Neural cell (in vitro differentiated cells): ENCODE results near the gene NGFR.

Experiments used
- EP300 ChIP-seq: fragments of 450-650 bp; conservative IDR thresholded peaks from 2 replicates; pipeline ENCODE4 v1.6.1; 2014; ENCODE audit warnings: antibody characterized with exemption, mild to moderate bottlenecking, moderate library complexity; ENCODE audit not compliant: poor library complexity, severe bottlenecking
- EZH2 ChIP-seq: fragments of 200-600, 300-800 bp; shearing (Covaris generic), sonication (generic); IDR thresholded peaks from 2 replicates; pipeline ENCODE4 v1.6.1; 2014; ENCODE audit warnings: antibody characterized with exemption, low read length, borderline replicate concordance, mild to moderate bottlenecking; ENCODE audit not compliant: insufficient read depth, poor library complexity, severe bottlenecking
- MXI1 ChIP-seq: fragments of 450-650 bp; conservative IDR thresholded peaks from 2 replicates; pipeline ENCODE4 v1.6.1; 2014; ENCODE audit warnings: antibody characterized with exemption, mild to moderate bottlenecking; ENCODE audit not compliant: poor library complexity, severe bottlenecking
- POLR2AphosphoS5 ChIP-seq: IDR thresholded peaks from 2 replicates; pipeline ENCODE4 v1.6.1; 2012
- SMC3 ChIP-seq: fragments of 450-650 bp; conservative IDR thresholded peaks from 2 replicates; pipeline ENCODE4 v1.6.1; 2014; ENCODE audit warnings: antibody characterized with exemption, mild to moderate bottlenecking, moderate library complexity; ENCODE audit not compliant: poor library complexity
- TAF1 ChIP-seq: IDR thresholded peaks from 2 replicates; pipeline ENCODE4 v1.6.1; 2012; ENCODE audit warnings: low read depth
- TF ChIP-seq, protein P1 (sequence below): fragments of 450-650 bp; IDR thresholded peaks from 2 replicates; pipeline ENCODE4 v1.5.1; 2014; ENCODE audit warnings: antibody characterized with exemption, mild to moderate bottlenecking, moderate library complexity; ENCODE audit not compliant: poor library complexity, severe bottlenecking
- TF ChIP-seq, protein P2 (sequence below): IDR thresholded peaks from 2 replicates; pipeline ENCODE4 v1.6.1; 2012; ENCODE audit warnings: borderline replicate concordance

DNA sequence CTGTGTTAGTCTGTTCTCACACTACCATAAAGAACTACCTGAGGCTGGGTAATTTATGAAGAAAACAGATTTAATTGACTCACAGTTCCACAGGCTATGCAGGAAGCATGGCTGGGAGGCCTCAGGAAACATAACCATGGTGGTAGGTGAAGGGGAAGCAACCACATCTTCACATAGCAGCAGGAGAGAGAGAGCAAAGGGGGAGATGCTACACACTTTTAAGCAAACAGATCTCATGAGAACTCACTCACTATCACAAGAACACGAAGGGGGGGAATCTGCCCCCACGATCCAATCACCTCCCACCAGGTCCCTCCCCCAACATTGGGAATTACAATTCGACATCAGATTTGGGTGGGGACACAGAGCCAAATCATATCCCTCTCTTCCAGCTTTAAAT is 48.8 kb downstream of the NGFR start:
- TF ChIP-seq, protein P1, sequence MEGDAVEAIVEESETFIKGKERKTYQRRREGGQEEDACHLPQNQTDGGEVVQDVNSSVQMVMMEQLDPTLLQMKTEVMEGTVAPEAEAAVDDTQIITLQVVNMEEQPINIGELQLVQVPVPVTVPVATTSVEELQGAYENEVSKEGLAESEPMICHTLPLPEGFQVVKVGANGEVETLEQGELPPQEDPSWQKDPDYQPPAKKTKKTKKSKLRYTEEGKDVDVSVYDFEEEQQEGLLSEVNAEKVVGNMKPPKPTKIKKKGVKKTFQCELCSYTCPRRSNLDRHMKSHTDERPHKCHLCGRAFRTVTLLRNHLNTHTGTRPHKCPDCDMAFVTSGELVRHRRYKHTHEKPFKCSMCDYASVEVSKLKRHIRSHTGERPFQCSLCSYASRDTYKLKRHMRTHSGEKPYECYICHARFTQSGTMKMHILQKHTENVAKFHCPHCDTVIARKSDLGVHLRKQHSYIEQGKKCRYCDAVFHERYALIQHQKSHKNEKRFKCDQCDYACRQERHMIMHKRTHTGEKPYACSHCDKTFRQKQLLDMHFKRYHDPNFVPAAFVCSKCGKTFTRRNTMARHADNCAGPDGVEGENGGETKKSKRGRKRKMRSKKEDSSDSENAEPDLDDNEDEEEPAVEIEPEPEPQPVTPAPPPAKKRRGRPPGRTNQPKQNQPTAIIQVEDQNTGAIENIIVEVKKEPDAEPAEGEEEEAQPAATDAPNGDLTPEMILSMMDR = no peak
- no peak for TF ChIP-seq POLR2AphosphoS5
- no peak for TF ChIP-seq TAF1
- TF ChIP-seq EZH2 = no peak
- no peak for TF ChIP-seq SMC3
- TF ChIP-seq, protein P2, sequence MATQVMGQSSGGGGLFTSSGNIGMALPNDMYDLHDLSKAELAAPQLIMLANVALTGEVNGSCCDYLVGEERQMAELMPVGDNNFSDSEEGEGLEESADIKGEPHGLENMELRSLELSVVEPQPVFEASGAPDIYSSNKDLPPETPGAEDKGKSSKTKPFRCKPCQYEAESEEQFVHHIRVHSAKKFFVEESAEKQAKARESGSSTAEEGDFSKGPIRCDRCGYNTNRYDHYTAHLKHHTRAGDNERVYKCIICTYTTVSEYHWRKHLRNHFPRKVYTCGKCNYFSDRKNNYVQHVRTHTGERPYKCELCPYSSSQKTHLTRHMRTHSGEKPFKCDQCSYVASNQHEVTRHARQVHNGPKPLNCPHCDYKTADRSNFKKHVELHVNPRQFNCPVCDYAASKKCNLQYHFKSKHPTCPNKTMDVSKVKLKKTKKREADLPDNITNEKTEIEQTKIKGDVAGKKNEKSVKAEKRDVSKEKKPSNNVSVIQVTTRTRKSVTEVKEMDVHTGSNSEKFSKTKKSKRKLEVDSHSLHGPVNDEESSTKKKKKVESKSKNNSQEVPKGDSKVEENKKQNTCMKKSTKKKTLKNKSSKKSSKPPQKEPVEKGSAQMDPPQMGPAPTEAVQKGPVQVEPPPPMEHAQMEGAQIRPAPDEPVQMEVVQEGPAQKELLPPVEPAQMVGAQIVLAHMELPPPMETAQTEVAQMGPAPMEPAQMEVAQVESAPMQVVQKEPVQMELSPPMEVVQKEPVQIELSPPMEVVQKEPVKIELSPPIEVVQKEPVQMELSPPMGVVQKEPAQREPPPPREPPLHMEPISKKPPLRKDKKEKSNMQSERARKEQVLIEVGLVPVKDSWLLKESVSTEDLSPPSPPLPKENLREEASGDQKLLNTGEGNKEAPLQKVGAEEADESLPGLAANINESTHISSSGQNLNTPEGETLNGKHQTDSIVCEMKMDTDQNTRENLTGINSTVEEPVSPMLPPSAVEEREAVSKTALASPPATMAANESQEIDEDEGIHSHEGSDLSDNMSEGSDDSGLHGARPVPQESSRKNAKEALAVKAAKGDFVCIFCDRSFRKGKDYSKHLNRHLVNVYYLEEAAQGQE = no peak
- TF ChIP-seq EP300 = no peak
- TF ChIP-seq MXI1 = no peak
